Measurements from ENCODE around the gene ZNF512B. TPM values are rescaled to one million over a fixed set of nuclear protein-coding genes. Genes with fewer than 3 reads are reported as not detected.

ZNF512B gene
- total and polyA plus RNA-seq, 7 donors = 3.3 to 14.4 (median 10.0) TPM

DNA sequence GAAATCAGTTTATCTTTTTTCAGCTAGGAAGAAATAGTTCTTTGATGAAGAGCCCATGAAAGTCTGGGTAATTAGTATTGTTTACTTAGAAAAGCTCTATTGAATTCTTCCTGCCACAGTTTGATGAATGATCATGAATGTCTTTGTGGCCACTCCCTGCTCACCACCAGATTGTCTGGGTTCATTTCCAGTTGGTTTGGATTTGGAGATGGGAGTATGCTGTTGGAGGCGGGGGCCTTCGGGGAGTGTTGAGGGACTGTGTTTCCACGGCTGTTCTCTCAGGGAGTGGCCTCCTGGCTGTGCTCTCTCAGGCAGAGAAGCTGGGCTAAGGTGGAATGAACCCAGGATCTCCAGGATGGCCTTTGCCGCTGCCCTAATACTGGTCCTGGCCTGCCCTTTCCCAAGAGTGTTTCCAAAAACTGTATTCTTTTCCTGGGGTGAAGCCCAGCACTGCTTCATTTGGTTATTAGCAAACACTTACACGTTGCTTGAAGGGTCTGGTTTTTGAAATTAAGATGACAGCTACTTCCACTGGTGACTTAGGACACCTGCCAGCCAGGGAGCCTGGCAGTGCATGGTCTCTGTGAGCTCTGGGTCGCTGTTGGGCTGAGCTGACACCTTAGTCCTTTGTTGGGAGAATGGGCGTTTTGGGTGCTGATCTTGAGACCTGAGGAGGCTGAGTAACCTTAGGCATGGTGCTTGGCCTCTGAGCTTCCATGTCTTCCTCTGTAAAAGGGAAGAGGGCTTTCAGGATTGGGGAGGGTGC is 34.4 kb upstream of the ZNF512B start:
- Histone ChIP-seq H3K4me1 (peaks cover 5% of the 10 kb centered on the region), H3K9me3 (no peaks in the 10 kb centered on the region), H3K27me3 (ENCODE audit: insufficient read depth in 3 of 3, low read length in 2 of 3) (no peaks in the 10 kb centered on the region), H3K4me3 (no peak overlapping the region), H3K36me3 (ENCODE audit: insufficient read depth in 1 of 2, low read depth in 1 of 2) (peaks cover 0 to 79% of the 10 kb centered on the region in 2 donors), H3K27ac (no peak overlapping the region)
- ATAC-seq = no peak
- no peak for DNase-seq
- intact Hi-C loops (cut with DNase I) = no loop called here
- WGBS, 3 donors = 81 to 88% (median 88%) methylated on average over 7 of the region's 7 CpGs
- TF ChIP-seq, protein P1, sequence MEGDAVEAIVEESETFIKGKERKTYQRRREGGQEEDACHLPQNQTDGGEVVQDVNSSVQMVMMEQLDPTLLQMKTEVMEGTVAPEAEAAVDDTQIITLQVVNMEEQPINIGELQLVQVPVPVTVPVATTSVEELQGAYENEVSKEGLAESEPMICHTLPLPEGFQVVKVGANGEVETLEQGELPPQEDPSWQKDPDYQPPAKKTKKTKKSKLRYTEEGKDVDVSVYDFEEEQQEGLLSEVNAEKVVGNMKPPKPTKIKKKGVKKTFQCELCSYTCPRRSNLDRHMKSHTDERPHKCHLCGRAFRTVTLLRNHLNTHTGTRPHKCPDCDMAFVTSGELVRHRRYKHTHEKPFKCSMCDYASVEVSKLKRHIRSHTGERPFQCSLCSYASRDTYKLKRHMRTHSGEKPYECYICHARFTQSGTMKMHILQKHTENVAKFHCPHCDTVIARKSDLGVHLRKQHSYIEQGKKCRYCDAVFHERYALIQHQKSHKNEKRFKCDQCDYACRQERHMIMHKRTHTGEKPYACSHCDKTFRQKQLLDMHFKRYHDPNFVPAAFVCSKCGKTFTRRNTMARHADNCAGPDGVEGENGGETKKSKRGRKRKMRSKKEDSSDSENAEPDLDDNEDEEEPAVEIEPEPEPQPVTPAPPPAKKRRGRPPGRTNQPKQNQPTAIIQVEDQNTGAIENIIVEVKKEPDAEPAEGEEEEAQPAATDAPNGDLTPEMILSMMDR (IDR thresholded peaks at IDR 0.05) = no peak

DNA sequence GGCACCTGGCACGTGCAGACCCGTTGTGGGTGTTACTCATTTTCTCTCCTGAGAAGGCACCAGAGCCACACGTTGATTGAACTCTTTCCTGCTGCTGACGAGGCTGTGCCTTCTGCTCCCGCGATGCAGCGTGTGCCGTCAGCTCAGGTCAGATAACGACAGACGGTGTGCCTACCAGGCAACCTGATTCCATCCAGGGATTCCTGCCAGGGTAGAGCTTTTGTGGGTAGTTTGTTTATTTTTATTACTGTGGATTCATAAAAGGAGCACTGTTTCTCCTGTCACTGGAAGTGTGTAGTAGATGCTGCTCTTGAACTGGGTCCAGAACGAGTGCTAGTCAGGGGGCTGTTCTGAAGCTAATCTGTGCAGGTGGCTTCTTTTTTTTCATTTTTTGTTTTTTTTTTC is 31.9 kb upstream of the ZNF512B start:
- peak; percentile 21 to 75 (median 58) for ATAC-seq
- WGBS, 3 donors = 32 to 50% (median 35%) methylated on average over 11 of the region's 11 CpGs
- no peaks in the 10 kb centered on the region for H3K9me3 ChIP-seq
- peaks cover 4 to 92% of the 10 kb centered on the region in 2 donors for H3K36me3 ChIP-seq (ENCODE audit: insufficient read depth in 1 of 2, low read depth in 1 of 2)
- no peak overlapping the region for H3K4me3 ChIP-seq
- H3K4me1 ChIP-seq = peaks cover 5% of the 10 kb centered on the region
- intact Hi-C loops (cut with DNase I) = no loop called here
- peak overlapping the region; percentile 41 for H3K27ac ChIP-seq
- H3K27me3 ChIP-seq (ENCODE audit: insufficient read depth in 3 of 3, low read length in 2 of 3) = no peaks in the 10 kb centered on the region
- TF ChIP-seq, protein P1 (IDR thresholded peaks at IDR 0.05) = no peak
- no peak for DNase-seq

DNA sequence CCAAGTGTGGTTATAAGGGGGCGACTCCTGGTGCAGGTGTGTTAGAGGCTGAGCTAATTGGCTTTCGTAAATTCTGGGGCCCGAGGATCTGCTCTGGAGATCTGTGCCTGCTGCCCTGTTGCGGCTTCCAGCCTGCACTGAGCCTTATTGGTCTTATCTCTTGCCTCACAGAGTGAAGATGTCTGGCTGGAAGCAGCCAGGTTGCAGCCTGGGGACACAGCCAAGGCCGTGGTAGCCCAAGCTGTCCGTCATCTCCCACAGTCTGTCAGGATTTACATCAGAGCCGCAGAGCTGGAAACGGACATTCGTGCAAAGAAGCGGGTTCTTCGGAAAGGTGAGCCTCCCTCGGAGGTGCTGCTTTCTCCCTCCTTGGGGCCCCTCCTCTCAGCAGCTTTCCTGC is 31.2 kb upstream of the ZNF512B start:
- 90 to 93% (median 93%) methylated on average over 12 of the region's 12 CpGs for WGBS, 3 donors
- H3K36me3 ChIP-seq (ENCODE audit: insufficient read depth in 1 of 2, low read depth in 1 of 2) = peaks cover 9 to 98% of the 10 kb centered on the region in 2 donors
- intact Hi-C loops (cut with DNase I) = no loop called here
- H3K4me1 ChIP-seq = peaks cover 5% of the 10 kb centered on the region
- TF ChIP-seq, protein P1 (IDR thresholded peaks at IDR 0.05) = no peak
- no peaks in the 10 kb centered on the region for H3K9me3 ChIP-seq
- DNase-seq = no peak
- H3K4me3 ChIP-seq = no peak overlapping the region
- peak overlapping the region; percentile 41 for H3K27ac ChIP-seq
- no peak for ATAC-seq
- H3K27me3 ChIP-seq (ENCODE audit: insufficient read depth in 3 of 3, low read length in 2 of 3) = no peaks in the 10 kb centered on the region

DNA sequence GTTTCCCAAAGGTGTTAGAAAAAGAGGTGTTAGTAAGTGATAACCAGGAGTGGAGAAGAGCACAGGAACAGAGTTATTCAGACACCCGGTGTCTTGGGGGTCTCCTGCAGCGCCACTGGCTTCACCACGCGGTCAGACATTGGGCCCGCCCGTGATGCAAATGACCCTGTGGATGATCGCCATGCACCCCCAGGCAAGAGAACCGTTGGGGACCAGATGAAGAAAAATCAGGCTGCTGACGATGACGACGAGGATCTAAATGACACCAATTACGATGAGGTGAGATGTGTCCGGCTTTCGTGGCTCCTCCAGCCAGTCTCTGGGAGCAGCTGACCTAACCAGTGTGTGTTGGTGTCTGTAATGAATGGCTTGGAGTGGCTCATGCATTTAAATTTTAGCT is 13.2 kb upstream of the ZNF512B start:
- Histone ChIP-seq H3K9me3 (no peaks in the 10 kb centered on the region), H3K4me3 (no peak overlapping the region), H3K27ac (no peak overlapping the region), H3K27me3 (ENCODE audit: insufficient read depth in 3 of 3, low read length in 2 of 3) (peaks cover 0 to 3% (median 0%) of the 10 kb centered on the region in 3 donors), H3K4me1 (peaks cover 18% of the 10 kb centered on the region), H3K36me3 (ENCODE audit: insufficient read depth in 1 of 2, low read depth in 1 of 2) (peaks cover 2 to 52% of the 10 kb centered on the region in 2 donors)
- 83 to 88% (median 85%) methylated on average over 14 of the region's 14 CpGs for WGBS, 3 donors
- intact Hi-C loops (cut with DNase I) = no loop called here
- TF ChIP-seq, protein P1 (IDR thresholded peaks at IDR 0.05) = no peak
- ATAC-seq (no peak), DNase-seq (no peak)
